Activated CD8-positive, alpha-beta T cell treated with anti-CD3 and anti-CD28 coated beads for 36 hours (primary cell): ENCODE data around the gene SUPT6H. TPM values are rescaled to one million over a fixed set of nuclear protein-coding genes. Genes with fewer than 3 reads are reported as not detected.

Source experiments
- ATAC-seq: fragments of 200-7000 bp; cut with Tn5 transposase; one replicate; pipeline ENCODE4 v1.10.0; 2021; ENCODE audit warnings: mild to moderate bottlenecking, moderate library complexity
- CTCF ChIA-PET: fragments of 350-600 bp; sonication (Branson Sonifier 250); formaldehyde crosslinking; loops from one replicate; lab custom pipeline; 2021; ENCODE audit warnings: antibody characterized with exemption; lab: Charles Lee
- POLR2A ChIA-PET: fragments of 350-600 bp; sonication (Branson Sonifier 250); formaldehyde crosslinking; loops from one replicate; lab custom pipeline; 2021; ENCODE audit warnings: antibody characterized with exemption; lab: Charles Lee
- DNase-seq: peaks from one replicate; pipeline ENCODE4 v3.0.0-alpha.2; 2020
- H3K27ac Mint-ChIP-seq: one replicate; pipeline ENCODE4 v1.8.0; 2021; ENCODE audit warnings: mild to moderate bottlenecking, mixed read lengths
- H3K27me3 Mint-ChIP-seq: one replicate; pipeline ENCODE4 v1.8.0; 2021; ENCODE audit warnings: mixed read lengths
- H3K36me3 Mint-ChIP-seq: one replicate; pipeline ENCODE4 v1.8.0; 2021; ENCODE audit warnings: low read depth, mixed read lengths
- H3K4me1 Mint-ChIP-seq: one replicate; pipeline ENCODE4 v1.8.0; 2021; ENCODE audit warnings: low read depth, mixed read lengths
- H3K4me3 Mint-ChIP-seq: one replicate; pipeline ENCODE4 v1.8.0; 2021; ENCODE audit warnings: mild to moderate bottlenecking, moderate library complexity, mixed read lengths
- H3K9me3 Mint-ChIP-seq: one replicate; pipeline ENCODE4 v1.8.0; 2021; ENCODE audit warnings: mixed read lengths
- CTCF ChIP-seq: fragments of 200-600 bp; IDR thresholded peaks from one replicate; pipeline ENCODE4 v1.8.0; 2022; ENCODE audit warnings: antibody characterized with exemption, mild to moderate bottlenecking
- intact Hi-C: fragments of 100-400 bp; cut with micrococcal nuclease; formaldehyde crosslinking; loops from one replicate; pipeline ENCODE4 v1.10.0; 2022
- total RNA-seq, 2 experiments: library from RNA; stranded (reverse); gene quantifications; one replicate each; pipeline ENCODE4 v1.2.3, GENCODE V29; 2021

Gene SUPT6H
- total RNA-seq, 2 experiments from 2014 or later: 60.3 to 63.3 TPM

DNA sequence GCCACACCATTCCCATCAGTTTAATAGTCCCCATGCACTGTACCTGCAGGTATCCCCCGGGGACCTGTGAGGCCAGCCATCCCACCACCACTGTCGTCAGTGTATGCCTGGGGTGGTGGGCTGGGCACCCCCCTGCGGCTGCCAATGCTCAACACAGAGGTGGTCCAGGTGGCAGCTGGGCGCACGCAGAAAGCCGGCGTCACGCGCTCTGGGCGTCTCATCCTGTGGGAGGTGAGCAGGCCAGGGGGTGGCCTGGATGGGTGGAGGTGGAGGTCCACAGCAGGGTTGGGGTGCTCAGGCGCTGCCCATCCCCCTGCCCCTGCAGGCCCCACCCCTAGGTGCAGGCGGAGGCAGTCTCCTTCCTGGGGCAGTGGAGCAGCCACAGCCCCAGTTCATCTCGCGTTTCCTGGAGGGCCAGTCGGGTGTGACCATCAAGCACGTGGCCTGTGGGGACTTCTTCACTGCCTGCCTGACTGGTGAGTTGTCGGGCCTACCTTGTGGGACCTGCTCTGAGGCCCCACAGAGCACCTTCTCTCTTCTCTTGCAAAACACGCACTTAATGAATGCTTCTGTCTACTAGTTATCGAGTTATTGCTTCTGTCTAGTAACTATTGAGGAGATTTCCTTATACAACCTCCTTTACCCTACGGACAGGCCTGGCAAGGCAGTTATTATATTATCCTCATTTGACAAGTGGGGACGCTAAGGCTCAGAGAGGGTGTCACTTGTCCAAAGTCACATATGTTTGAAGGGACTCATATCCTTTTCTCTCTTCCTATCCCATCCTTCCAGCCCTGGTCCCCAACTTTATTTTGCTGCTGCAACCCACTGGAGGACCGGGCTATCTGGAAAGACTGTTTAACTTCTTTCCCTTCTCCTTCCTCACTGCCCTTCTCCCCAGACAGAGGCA is 76.0 kb downstream of the SUPT6H start:
- no peak for DNase-seq
- peaks cover 3% of the 10 kb centered on the region for H3K9me3 Mint-ChIP-seq
- CTCF ChIA-PET: interaction anchor here (1.1 to 17.1 kb wide), 3 partner anchors 11 to 26 kb away, joined by 4 to 609 read pairs (median 17); partner anchors contain the start of genes NEK8 and TLCD1

GRCh38 chr17:28738680-28739384 is 76.8 kb downstream of the SUPT6H start:
- no peaks in the 10 kb centered on the region for H3K27me3 Mint-ChIP-seq
- intact Hi-C loops: no loop called here
- H3K4me3 Mint-ChIP-seq: peak overlapping the region; percentile 45
- H3K36me3 Mint-ChIP-seq: peaks cover 19% of the 10 kb centered on the region
- POLR2A ChIA-PET: interaction anchor here (0.9 to 20.7 kb wide), 4 partner anchors 10 to 27 kb away, joined by 3 to 480 read pairs (median 6); partner anchors contain the start of genes NEK8, PROCA1, RPL23A and TLCD1
- TF ChIP-seq CTCF: no peak
- peaks cover 42% of the 10 kb centered on the region for H3K4me1 Mint-ChIP-seq
- H3K9me3 Mint-ChIP-seq: peaks cover 3% of the 10 kb centered on the region
- peak; percentile 59 for ATAC-seq
- peak overlapping the region; percentile 80 for H3K27ac Mint-ChIP-seq
- DNase-seq: peak; percentile 87
- CTCF ChIA-PET: interaction anchor here (1.1 to 17.1 kb wide), 3 partner anchors 11 to 25 kb away, joined by 4 to 609 read pairs (median 17); partner anchors contain the start of genes NEK8 and TLCD1

More for the DNA sequence above, 76.0 kb downstream of the SUPT6H start:
- POLR2A ChIA-PET: interaction anchor here (0.5 to 20.7 kb wide), 4 partner anchors 11 to 1877 kb away, joined by 3 to 480 read pairs (median 6); partner anchors contain the start of genes NEK8, PROCA1, RPL23A and TLCD1
- Mint-ChIP-seq H3K27ac (peak overlapping the region; percentile 80), H3K36me3 (peaks cover 19% of the 10 kb centered on the region), H3K4me3 (peak overlapping the region; percentile 44), H3K27me3 (no peaks in the 10 kb centered on the region), H3K4me1 (peaks cover 42% of the 10 kb centered on the region)
- no peak for TF ChIP-seq CTCF
- intact Hi-C loops: no loop called here
- peak; percentile 18 for ATAC-seq

DNA sequence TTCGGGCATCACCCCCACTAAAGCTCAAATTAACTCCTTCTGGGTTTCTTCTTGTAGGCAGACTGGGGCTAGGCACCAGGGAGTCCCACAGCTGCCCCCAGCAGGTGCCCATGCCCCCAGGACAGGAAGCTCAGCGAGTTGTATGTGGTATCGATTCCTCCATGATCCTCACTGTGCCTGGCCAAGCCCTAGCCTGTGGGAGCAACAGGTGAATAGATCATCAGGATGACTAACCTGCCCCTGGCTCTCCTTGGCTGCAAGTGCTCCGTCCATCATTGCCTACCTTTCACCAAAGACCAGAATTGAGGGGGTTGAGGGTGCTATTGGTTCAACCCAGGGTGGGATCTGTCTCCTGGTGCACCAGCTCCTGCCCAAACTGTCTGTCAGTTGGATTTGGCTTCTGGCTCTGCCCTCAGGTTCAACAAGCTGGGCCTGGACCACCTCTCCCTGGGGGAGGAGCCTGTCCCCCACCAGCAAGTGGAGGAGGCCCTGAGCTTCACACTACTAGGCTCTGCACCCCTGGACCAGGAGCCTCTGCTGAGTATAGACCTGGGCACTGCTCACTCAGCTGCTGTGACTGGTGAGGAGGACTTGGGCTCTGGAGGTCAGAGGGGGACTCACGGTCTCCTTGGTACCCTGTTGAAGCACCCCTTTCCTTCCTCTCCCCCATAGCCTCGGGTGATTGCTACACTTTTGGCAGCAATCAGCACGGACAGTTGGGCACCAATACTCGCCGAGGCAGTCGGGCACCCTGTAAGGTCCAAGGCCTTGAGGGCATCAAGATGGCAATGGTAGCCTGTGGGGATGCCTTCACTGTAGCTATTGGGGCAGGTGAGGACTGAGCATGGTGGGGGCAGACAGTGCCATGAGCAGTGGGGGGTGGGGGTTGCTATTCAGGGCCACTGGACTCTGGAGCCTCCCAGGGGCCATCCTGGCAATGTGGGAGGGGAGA is 78.7 kb downstream of the SUPT6H start:
- TF ChIP-seq CTCF: no peak
- H3K4me3 Mint-ChIP-seq: no peak overlapping the region
- peaks cover 3% of the 10 kb centered on the region for H3K9me3 Mint-ChIP-seq
- intact Hi-C loops: no loop called here
- POLR2A ChIA-PET: interaction anchor here (1.0 to 20.7 kb wide), 2 partner anchors 12 to 16 kb away, joined by 4 to 480 read pairs; partner anchors contain the start of genes NEK8, RPL23A and TLCD1
- ATAC-seq (no peak), DNase-seq (no peak)
- H3K36me3 Mint-ChIP-seq: peaks cover 31% of the 10 kb centered on the region
- H3K27ac Mint-ChIP-seq: no peak overlapping the region
- CTCF ChIA-PET: interaction anchor here (1.3 to 17.1 kb wide), 4 partner anchors 9 to 23 kb away, joined by 3 to 609 read pairs (median 11); partner anchors contain the start of genes NEK8 and TLCD1
- no peaks in the 10 kb centered on the region for H3K27me3 Mint-ChIP-seq
- peaks cover 33% of the 10 kb centered on the region for H3K4me1 Mint-ChIP-seq
